NCI-H1105 treated with DMSO at 0.1 percent for 48 hours (cell line): ENCODE results near the gene DIAPH1.
"Not testable (repeated sequence)": the region's sequence is repeated elsewhere in the genome, so short reads cannot be mapped to it uniquely, and the experiment has no call there.

ENCODE experiments used
- DNase-seq: peaks from one replicate; lab custom pipeline; 2025; lab: John Stamatoyannopoulos, UW

Gene DIAPH1

DNA sequence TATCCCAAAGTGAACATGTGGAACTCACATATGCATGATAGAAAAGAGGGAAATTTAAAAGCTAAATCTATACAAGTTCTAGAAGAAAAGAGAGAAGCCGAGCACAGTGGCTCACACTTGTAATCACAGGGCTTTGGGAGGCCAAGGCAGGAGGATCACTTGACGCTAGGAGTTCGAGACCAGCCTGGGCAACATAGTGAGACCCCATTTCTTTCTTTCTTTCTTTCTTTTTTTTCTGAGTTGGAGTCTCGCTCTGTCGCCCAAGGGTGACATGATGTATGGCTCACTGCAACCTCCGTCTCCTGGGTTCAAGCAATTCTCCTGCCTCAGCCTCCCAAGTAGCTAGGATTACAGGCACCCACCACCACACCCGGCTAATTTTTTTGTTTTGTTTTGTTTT, 8.9 kb downstream of the DIAPH1 start:
- DNase-seq: not testable (repeated sequence)

DNA sequence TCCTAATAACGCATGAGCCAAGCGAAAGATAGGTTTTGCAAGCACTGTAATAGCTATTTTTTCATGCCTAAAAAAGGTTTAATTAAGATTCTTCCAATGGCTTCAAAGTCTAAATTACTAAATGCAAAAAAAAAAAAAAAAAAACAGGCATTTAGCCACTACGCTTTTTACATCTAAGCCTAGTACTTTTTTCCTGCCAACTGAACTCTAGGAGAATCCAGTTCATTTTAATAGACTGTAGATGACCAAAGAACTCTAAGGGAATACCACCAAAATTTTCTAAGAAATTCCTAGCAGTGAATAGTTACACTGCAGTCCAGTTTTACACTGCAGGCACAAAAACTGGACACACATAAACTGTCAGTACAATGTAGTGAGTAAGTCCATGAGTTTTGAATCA, 9.8 kb downstream of the DIAPH1 start:
- DNase-seq: no peak

DNA sequence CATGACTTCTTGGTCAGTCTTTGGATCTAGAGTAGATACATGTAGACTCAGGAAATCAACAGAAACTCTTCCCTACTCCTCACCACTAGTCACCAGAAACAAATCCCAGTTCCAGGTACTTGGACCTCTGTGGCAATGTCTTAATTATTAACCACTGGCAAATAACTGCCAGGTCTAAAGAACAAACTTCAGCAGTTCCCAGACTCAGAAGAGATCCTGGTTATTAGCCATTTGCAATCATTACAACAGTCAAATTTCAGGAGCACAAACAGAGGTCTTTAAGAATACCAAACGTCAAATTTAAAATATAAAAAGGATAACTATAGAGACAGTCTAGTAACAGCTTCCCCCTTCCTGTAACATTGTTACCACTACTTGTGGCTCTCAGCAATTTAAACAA, 10.2 kb downstream of the DIAPH1 start:
- DNase-seq: no peak

DNA sequence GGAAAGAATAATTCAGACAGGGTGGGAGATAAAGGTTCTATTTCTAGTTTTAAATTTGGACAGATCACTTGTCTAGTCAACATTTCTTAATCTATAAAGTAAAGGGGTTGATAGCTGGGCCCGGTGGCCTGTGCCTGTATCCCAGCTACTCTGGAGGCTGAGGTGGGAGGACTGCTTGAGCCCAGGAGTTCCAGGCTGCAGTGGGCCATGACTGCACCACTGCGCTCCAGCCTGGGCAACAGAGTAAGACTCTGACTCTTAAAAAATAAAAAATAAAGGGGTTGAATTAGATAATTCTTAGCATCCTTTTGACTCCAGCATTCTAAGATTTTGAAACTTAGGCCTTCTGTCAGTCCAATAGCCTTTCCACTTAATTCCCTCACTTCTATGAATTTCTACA, 10.8 kb downstream of the DIAPH1 start:
- no peak for DNase-seq

DNA sequence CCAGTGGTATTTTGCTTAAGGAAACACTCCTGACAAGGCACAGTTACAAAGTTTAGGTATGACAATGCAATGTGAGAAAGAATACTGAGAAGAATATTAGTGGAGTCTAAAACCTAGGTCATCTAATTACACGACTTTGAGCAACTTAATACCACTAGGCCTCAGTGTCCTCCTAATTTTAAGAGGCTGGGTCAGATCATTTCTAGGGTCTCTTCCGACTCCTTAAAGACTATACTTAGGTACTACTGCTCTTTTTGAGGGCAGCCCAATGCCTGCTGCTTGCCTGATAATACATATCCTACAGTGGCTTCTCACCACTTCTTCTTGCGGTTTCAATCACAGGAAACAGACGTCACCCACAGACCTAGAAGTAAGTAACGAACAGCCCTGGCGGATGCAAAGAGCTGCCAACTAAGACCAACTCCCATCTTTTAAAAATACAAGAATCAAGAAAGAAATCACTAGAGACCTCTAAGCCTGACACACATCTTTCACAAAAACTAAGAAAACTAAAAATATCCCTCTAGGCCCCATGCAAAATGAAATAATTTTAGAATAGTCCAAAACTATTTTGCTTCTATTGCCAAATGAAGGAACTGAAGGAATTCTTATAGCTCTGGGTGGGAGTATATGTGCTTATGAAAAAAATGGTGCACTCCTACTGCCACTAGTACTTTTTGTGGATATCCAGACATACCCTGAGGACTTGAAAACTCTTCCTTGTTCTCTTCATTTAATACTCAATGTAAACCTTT, 13.1 kb downstream of the DIAPH1 start:
- no peak for DNase-seq

DNA sequence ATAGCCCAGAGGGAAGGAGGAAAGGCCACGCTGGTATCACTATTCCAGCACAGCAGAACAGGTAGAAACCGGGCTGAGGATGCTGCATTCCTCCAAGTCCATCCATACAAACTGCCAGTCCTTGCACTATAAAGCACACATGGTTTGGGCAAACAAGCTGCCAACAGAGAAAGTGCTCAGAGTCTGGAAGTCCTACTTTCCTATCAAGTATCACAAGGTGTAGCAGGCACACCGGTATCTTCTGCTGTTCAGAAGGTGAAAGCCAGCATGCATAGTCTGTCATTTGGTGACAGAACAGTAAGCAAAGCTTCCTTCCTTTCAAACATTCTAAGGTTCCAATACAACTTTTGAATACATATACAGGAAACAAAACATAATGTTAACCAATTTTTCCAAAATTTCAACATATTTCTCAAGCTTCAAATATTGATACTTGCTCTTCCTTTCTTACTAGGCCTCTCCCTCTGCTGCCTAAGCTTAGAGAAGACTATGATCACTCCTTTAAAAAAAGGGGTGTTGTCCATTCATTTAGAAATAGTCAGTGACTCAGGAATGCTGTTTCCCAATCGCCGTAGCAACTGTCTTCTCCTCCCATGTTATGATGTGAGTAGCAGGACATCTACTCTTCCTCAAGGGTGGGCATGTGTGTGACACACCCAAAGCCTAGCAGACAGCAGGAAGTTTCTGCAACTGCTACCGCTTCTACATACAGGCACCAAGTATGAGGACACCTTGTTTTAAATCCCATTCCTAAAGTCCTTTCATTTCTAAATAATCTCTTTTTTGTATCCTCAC, 14.7 kb downstream of the DIAPH1 start:
- DNase-seq: no peak

DNA sequence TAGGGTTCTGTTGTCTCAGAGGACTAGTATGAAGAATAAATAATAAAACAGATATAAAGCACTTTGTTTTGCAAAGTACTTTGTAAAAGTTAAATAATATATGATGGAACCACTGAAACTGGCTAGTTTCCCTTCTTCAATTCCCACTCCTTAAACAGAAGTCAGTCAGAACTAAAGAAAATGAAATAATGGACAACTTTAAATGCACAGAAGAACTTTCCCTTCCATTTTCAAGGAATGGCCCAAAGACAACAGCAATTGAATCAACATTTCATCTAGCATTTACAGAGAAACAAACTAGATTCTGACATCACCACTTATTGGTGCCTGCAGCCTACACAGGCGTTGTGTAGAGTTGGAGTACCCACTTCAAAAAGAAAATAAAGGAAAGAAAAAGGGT, 16.2 kb downstream of the DIAPH1 start:
- DNase-seq: no peak

DNA sequence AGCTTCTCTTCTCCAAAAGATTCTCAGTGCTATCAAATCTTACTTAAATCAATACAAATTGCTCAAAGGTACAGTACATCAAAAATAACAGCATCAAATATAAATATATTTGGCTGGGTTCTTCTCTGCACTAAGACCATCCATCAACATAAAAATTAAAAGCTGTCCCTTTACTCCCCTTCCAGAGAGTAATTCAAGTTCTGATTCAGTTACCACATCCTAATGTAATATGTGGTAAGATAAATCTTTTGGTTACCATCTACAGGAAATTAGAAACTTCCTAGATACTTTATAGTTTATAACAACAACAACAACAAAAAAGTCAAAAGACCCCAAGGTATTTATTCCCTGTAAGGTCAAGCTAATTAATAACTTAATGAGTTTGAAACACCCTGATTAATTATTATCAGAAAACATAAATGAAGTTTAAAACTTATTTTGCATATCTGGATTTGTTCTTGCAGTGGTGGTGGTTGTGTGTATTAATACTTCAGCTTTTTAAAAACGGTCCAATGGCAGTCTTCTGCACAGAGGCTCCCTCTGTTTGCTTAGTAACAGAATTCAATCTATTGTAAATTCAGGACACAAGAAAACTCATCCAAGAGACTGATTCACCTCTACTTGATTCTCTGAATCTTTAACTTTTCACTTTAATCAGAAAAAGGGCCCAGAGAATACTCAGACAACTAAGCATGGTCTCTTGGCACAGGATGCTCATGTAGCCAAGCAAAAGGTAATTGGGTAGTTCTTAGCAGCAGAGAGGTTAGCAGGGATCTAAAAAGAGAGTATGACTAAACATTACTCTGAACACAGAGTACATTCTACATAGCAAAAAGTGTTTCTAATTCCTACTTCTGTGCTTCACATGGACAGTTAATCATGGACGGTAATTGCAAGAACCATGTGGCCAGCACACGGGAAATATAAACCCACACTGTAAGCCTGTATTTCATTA, 20.1 kb downstream of the DIAPH1 start:
- DNase-seq: no peak

DNA sequence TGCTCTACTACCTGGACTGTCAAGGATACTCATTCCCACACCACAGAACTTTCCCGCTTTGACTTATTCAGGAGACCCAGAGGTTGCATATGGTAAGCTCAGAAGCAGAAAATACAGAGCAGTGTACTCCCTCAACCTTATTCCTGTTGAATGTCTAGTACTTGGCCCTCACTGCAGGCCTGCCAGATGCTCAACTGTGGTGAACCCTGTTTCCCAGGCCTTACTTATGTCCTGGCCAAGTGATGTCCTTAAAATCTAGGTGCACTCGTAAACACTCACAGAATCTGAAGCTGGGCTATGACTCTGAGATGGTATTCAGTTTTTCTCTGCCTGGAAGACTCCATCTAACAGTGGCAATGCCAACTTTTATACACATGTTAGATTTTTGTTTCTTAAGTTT, 21.0 kb downstream of the DIAPH1 start:
- no peak for DNase-seq

DNA sequence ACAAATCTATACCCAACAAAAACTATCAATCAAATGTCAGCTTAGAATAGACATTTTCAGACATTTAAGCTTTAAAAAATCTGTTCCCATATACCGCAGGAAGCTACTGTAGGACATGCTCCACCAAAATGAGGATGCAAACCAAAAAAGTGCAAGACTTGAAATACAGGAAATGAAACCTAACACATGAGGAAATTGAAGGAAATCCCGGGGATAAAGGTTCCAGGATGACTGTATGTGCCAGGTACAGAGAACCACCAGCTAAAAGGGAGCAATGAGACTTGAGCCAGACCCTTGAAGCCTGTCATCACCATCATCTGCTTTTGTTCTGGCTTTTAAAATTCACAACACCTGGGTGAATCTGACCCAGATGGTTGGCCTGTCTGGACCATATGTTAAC, 21.4 kb downstream of the DIAPH1 start:
- no peak for DNase-seq

DNA sequence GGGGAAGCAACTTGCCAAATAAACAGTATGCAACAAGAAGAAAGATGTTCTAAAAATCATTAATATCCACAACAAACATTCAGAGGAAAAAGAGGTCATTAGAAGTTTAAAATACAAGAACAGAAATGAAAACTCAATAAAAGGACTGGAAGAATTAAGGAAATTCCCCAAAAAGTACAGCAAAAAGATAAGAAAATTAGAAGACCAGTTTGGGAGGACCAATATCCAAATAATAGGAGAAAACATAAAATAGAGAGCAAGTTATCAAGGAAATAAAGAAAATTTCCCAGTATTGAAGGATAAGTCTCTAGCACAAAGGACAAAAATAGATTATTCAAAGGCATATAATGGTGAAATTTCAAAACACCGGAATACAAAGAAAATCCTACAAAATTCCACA, 21.9 kb downstream of the DIAPH1 start:
- no peak for DNase-seq

DNA sequence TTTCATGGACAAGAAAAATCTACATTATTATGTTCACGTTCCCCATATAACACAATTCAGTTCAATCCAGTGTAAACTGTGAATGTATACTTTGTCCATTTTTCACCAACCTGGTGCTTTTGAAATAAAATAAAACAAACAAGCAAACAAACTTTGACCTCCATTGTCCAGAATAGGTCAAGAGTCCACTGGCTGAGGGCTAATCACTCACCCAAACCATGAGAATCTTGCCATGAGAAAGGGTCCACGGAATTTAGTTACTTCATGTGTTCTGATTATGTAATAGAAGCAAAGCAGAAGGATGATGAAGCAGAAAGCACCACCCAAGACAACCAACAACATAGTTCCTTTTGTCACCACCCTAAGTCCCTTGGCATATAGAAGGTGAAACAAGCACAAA, 28.7 kb downstream of the DIAPH1 start:
- no peak for DNase-seq

DNA sequence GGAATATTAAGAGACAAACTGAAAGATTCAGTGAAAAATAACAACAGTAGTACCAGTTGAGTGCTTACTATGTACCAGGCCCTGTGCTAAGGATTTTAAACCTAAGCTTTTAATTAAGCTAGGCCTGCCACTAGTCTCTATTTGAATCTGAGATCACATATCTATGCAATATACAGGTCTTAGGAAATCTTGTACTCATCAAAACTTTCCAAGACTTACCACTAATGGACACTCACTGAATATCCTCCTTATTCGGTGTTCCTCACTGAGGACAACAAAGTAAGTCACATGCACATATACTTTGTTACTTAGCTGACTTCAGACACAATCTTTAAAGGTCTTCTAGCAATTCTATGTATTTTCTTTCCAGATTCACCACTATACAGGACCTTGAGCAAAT, 32.6 kb downstream of the DIAPH1 start:
- no peak for DNase-seq

DNA sequence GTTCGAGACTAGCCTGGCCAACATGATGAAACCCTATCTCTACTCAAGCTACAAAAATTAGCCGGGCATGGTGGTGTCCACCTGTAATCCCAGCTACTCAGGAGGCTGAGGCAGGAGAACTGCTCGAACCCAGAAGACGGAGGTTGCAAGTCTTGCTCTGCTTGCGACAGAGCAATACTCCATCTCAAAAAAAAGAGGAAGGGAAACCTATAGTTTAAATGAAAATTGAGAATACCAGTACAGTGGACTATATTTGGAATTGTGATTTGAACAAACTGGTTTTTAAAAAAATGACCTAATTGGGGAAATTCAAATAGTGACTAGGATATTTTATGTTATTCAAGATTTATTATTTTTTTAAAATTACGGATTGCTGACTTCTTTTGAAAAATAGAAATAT, 33.2 kb downstream of the DIAPH1 start:
- DNase-seq: no peak

DNA sequence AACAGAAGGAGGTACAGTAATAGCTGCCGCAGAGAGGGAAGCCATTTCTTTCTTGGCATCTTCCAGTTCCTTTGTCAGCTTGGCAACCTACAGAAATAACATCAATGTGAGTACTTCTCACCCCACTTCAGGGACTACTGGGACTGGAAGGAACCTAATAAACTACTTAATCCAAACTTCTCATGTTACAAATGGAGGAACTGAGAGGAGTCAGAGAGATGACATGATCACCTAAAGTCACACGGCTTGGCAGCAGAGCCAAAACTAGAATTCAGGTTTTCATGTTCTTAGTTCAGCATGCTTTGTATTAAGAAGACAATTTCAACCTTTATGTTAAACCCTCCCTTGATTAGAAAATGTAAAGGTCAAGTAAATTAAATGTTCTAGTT, 44.7 kb downstream of the DIAPH1 start:
- DNase-seq: no peak

DNA sequence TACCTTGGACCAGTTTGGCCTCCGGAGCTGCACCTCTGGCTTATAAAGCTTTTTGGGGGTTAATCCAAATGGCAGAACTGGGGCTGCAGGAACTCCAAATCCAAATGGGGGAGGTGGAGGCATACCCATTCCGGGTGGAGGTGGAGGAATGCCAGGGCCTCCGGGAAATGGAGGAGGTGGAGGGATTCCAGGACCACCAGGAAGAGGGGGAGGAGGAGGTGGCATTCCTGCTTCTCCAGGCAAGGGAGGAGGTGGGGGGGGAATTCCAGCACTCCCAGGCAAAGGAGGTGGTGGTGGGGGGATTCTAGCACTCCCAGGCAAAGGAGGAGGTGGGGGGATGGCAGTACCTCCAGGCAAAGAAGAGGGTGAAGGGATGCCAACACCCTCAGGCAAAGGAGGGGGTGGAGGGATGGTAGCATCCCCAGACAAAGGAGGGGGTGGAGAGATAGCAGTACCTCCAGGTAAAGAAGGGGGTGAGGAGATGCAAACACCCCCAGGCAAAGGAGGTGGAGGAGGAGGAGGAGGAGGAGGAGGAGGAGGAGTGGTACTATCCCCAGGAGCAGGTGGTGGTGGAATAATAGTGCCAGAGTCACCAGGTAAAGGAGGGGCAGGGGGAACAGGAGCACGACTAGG, 45.2 kb downstream of the DIAPH1 start:
- no peak for DNase-seq

DNA sequence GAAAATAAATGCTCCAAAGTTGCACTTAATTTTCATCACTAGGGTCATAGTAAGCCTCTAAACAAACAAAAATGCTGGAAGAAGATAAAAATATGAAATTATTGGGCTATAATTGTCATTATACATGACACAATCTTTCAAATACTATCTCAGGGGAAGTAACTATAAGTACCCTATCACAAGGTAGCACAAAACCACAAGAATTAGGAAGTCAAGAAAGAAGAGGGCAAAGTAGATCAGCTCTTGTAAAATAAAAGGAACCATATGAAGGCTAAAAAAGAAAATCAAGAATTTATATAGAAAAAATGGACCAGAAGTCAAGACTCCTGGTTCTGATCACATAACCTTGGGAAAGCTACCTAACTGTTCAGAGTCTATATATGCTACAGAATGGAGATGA, 48.1 kb downstream of the DIAPH1 start:
- DNase-seq: no peak

DNA sequence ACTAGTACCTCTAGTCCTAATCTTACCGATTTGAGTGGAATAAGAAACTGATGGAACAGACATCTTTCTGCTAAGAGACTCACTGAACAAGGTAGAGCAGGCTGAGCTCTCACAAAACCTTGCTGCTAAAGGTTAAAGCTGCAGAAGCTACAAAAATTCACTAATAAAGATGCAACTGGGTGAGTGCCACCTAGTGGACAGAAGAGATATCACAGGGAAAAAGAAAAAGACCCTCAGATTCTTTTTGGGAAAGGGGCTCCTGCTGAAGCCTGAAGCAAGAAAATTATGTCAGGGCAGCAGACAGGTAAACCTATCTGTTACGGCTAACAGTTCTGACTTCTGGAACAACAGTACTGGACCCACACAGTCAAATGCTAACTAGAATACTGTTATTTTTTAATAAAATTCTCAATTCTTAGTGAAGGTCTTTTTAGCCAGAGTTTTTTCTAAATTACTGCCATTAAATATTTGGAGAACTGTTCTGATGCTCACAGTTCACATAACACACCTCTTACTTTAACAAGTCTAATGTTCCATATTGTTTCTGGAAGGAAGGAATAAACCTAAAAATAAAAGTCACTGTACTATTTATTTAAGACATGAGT, 51.2 kb downstream of the DIAPH1 start:
- peak; percentile 7 for DNase-seq

DNA sequence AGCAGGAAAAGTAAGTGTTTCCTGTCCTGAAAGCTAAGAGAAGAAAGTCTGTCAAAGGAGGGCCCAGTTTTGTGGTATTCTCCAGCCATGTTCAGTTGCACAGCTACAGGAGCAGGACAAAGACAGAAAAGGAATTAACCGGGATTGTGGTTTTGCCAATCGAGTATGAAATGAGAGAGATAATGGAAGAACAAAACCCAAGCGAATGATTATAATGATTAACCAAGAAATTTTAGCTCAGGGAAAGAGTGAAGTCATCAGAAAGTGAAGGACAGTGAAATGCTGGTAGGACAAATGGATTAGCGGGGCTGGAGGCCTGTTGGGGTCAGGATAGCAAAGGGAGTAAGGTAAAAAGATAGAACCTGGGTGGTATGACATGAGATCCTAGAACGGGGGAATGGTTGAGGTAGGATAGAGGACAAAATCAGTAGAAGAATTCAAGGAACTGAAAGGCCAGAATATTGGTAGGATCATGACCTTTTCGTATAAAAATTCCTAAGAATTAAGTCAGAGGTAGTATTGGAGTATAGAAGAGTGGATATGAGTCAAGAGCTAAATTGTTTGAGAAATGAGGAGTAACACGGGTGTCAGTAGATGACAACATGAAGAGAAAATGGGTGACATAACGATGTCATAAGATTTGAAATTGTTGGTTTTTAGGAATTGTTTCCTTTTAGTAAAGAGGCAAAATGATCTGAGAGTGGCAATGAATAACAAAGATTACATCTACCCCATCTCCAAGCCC, 52.8 kb downstream of the DIAPH1 start:
- DNase-seq: no peak

DNA sequence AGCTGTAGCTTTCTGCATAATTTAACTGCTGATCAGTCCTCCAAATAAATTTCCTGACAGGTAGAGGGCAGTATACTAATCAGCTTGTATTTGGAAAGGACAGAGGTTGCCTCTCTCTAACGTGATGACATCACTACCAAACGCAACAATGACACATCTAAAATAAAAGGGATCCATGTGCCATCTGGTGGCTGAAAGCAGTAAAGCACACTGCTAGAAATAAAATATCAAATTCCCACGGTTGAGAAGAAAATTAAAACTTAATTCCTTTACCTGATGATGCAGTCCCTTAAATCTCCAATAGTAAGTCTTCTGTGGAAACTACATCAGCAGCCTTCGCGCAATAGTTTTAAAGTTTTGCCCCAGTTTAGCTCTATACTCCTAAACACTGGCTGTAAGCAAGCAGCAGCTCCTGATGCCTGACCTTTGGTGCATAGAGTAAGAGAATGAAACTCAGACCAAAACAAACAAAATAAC, 54.5 kb downstream of the DIAPH1 start:
- DNase-seq: peak; percentile 70
